NCI-H748 (cell line): Measurements from ENCODE around the gene SOX12.

Experiments
- DNase-seq: peaks from one replicate; lab custom pipeline; 2025; ENCODE audit not compliant: unreplicated experiment; lab: John Stamatoyannopoulos, UW

Gene SOX12

DNA sequence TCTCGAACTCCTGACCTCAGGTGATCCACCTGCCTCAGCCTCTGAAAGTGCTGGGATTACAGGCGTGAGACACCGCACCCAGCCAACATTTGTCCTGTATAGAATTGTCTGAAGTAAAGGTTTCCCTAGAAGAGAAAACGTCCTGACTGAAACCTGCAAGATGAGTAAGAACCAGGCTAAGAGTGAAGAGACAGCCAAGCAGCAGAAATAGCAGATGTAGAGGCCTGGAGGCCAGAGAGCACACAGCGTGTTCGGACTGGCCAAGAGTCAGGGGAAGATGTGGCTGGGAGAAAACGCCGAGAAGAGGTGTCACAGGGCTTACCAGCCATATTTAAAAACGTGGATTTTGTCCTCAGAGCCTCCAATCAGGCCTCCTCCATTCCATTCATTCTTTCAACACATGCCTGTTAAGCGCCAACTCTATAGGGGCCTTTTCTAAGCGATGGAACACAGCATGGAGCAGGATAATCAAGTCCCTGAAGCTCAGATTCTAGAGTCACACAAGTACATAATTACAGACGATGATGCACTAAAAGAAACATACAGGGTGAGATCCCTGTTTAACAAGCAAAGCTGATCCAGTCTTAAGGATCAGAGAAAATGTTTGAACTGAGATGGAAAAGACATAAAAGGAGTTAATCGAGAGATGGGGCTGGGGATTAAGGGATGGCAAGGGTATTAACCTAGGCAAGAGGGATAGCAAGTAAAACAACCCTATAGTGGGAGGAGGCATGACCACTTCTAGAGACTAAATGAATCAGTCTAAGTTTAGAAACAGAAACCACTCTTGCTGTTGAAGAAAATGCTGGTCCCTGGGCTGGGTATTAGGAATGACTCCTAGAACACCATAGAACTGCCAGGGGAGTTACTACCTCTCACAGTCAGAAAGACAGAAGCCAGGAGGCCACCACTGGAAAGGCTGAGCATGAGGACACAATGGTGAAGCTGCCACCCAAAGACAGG, 23.2 kb upstream of the SOX12 start:
- DNase-seq, result no peak

- no peak for DNase-seq
Observed at GRCh38 chr20:305745-306144, 19.6 kb upstream of the SOX12 start.

DNA sequence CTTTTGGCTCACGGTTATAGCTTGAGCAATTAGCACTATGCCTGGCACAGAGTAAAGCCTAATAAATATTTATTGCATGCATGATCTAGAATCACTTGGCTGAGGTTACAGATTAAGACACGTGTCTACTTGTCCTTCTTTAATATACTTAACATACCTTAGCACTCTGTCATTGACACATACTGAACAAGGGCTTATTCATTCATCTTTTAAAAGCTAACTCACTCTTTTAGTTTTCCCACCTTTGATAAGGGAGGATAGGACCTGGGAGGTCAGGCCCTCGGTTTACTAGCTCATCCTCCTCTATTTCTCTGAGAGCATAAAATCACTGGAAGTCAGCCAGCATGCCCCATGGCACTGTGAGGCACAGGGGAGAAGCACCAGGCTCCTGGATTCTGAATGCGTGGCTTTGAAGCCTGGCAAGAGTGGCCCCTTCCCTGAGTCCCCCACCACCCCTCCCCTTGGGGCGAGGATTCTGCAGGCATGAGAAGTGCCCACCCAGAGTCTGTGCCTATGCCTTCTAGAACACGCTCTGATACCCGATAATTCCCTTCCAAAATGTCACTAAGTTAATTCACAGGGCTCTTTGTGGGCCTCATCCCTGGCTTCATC, 16.8 kb upstream of the SOX12 start:
- DNase-seq, result no peak

- no peak for DNase-seq
Observed at GRCh38 chr20:309306-309840, 16.0 kb upstream of the SOX12 start.

DNA sequence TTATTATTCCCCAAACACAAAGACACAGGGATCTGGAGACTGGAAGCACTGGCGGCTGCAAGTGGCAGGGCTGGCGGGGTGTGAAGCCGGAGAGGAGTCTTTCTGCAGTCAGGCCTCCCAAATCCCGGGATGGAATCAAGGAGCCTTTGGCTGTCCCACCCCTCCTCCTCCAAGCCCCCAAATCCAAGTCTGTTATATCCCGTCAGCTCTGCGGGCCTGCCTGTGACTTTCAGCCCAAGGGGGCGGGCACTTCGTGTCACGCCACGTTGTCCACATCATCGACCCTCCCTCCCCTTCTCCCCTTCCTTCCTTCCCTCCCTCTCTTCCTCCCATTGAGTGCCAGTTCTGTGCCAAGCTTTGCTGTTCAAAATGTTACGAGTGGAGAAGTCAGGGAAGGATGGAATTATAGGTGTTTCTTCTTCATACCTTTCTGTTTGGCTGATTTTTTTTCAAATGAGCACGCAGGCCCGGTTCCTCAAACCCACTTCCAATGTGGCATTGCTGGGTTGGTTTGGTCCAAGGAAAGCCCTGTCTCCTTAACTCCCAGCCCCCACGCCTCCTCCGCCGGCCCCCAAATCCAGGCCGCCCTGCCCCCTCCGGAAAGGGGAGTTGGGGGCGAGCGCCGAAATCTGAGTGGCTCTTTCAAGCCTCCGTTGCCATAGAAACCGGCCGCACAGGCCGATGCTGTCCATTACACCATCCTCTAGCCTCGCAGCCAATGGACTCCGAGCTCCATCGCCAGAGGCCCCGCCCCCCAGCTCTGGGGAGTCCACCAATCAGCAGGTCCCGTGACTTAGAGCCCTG, 15.3 kb upstream of the SOX12 start:
- DNase-seq, result peak; percentile 100

GRCh38 chr20:310645-311044, 14.7 kb upstream of the SOX12 start:
- DNase-seq, result no peak

- no peak for DNase-seq
Observed at GRCh38 chr20:311609-312008, 13.7 kb upstream of the SOX12 start.

- no peak for DNase-seq
Observed at GRCh38 chr20:312067-312466, 13.3 kb upstream of the SOX12 start.

GRCh38 chr20:312866-313265, 12.5 kb upstream of the SOX12 start:
- no peak for DNase-seq

DNA sequence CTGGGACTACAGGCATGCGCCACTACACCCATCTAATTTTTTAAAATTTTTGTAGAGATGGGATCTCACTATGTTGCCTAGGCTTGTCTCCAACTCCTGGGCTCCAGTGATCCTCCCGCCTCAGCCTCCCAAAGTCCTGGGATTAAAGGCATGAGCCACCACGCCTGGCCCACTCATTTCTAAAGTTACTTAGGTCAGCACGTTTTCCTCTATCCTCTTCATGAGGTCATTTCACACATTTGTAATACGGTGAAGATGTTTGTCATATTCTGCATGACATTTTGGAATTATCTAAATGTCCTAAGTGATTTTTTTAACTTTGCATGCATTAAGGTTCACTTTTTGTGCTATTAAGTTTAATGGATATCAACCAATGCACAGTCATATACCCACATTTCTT, 11.9 kb upstream of the SOX12 start:
- DNase-seq, result no peak

DNA sequence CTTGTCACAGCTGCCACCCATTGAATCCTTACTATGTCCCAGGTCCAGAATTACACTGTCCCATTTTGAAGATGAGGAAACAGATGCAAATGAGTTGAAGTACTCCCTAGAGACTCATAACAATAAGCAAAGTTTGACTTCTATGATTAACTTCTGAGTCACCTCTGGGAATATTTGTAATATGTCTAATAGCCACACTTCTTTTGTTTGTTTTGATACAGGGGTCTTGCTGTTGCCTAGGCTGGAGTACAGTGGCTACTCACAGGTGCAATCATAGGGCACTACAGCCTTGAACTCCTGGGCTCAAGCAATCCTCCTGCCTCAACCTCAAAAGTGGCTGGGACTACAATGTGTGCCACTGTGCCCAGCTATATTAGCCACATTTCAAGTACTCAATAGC, 11.4 kb upstream of the SOX12 start:
- no peak for DNase-seq

DNA sequence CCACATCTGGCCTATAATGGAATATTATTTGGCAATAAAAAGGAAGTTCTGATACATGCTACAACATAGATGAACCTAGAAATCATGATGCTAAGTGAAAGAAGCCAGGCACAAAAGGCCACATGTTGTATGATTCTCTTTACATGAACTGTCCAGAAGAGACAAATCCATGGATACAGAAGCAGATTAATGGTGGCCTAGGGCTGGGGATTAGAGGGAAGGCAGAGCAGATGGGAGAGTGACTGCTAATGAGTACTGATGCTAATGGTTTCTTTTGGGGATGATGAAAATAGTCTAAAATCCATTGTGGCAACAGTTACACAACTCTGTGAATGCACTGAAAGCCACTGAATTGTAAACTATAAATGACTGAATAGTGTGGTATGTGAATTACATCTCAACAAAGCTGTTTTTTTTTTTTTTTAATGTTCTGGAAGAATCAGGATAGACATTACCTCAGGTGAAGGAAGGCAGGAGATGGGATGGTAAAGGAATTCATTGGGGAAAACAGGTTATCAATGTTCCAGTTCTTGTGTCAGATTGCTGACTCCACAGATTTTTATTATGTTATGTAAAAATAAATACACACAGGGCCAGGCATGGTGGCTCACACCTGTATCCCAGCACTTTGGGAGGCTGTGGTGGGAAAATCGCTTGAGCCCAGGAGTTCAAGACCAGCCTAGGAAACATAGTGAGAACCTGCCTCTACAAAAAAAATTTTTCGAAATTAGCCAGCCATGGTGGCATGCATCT, 8.9 kb upstream of the SOX12 start:
- DNase-seq, result no peak

- peak; percentile 98 for DNase-seq
Observed at GRCh38 chr20:324177-325044, 941 bp upstream of the SOX12 start.

GRCh38 chr20:325889-326644, 715 bp downstream of the SOX12 start:
- DNase-seq, result peak; percentile 86

GRCh38 chr20:326645-327185, 1.4 kb downstream of the SOX12 start:
- DNase-seq, result peak; percentile 80

- peak; percentile 98 for DNase-seq
Observed at GRCh38 chr20:327186-328026, 2.1 kb downstream of the SOX12 start.

DNA sequence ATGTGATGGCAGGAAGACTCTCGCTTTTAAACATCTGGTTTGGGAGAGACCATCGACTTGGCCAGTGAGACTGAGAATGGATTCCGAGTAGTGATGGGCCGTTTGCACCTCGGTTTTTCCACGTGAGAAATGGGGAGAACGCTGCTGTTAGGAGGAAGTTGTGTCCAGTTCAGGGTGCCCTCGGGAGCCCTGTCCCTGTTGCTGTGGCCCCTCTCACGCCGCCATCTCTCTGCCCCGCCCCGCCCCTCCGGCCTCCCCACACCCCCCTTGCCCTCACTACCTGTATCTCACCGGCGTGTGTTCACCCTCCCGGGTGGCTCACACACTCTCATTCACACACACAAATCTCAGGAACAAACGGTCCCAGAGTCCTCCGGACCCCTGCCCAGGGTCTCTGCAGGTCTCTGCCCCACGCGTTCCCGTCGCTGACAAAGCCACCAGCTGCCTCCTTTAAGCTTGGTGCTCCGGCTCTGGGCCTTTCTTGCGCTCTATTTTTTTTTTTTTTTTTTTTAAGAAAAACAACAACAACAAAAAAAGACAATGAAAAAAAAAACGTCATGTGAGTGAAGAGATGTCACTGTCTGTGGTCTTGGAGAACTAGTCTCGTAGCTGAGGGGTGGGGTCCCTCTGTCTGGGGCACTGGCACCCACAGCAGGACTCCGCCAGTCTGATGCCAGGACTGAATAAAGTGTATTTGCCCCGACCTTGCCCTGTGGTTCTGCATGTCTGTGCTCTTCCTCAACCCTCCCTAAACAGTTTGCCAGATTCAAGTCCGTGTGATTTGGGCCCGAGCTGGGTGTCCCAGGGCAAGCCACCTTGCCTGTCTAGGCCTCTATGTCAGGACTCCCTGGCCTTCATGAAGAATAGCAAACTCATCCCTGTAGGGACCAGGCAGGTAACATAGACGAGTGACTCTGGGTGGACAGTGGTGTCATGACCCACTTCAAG, 2.9 kb downstream of the SOX12 start:
- no peak for DNase-seq
